ENCODE data around the gene DMKN. TPM values are rescaled to one million over a fixed set of nuclear protein-coding genes. Genes with fewer than 3 reads are reported as not detected.

The DMKN gene
- total RNA-seq, 2 donors from 2014 or later, result 50.9 to 80.5 TPM

- no peak overlapping the region for H3K27ac ChIP-seq
- intact Hi-C loops (cut with DNase I), result no loop called here
These were observed 11.8 kb downstream of the DMKN start for GRCh38 chr19:35501684-35502083.

GRCh38 chr19:35500611-35501010 is 12.8 kb downstream of the DMKN start:
- Histone ChIP-seq H3K27me3 (replicated peaks; ENCODE audit: insufficient read depth) (no peaks in the 10 kb centered on the region), H3K36me3 (no peaks in the 10 kb centered on the region), H3K27ac (no peak overlapping the region), H3K4me3 (no peak overlapping the region), H3K4me1 (replicated peaks) (no peaks in the 10 kb centered on the region), H3K9me3 (no peaks in the 10 kb centered on the region)
- intact Hi-C loops (cut with DNase I), result no loop called here
- no peak for DNase-seq (ENCODE audit: low spot score)
- TF ChIP-seq POLR2A (IDR thresholded peaks at IDR 0.05), result no peak
- no peak for TF ChIP-seq POLR2AphosphoS5 (IDR thresholded peaks at IDR 0.05)
- TF ChIP-seq CTCF (IDR thresholded peaks at IDR 0.05), result no peak
- WGBS, result 83% methylated on average over 10 of the region's 10 CpGs

More at GRCh38 chr19:35501684-35502083, 11.8 kb downstream of the DMKN start:
- Histone ChIP-seq H3K4me3 (no peak overlapping the region), H3K27me3 (replicated peaks; ENCODE audit: insufficient read depth) (no peaks in the 10 kb centered on the region), H3K9me3 (no peaks in the 10 kb centered on the region), H3K36me3 (no peaks in the 10 kb centered on the region), H3K4me1 (replicated peaks) (no peaks in the 10 kb centered on the region)
- 83% methylated on average over 15 of the region's 15 CpGs for WGBS
- no peak for DNase-seq (ENCODE audit: low spot score)
- TF ChIP-seq POLR2A (IDR thresholded peaks at IDR 0.05) (no peak), POLR2AphosphoS5 (IDR thresholded peaks at IDR 0.05) (no peak), CTCF (IDR thresholded peaks at IDR 0.05) (no peak)

- Histone ChIP-seq H3K4me1 (replicated peaks) (no peaks in the 10 kb centered on the region), H3K27ac (no peak overlapping the region), H3K4me3 (no peak overlapping the region), H3K36me3 (no peaks in the 10 kb centered on the region), H3K9me3 (no peaks in the 10 kb centered on the region), H3K27me3 (replicated peaks; ENCODE audit: insufficient read depth) (no peaks in the 10 kb centered on the region)
- WGBS, result 78% methylated on average over 9 of the region's 9 CpGs
- no peak for DNase-seq (ENCODE audit: low spot score)
- TF ChIP-seq CTCF (IDR thresholded peaks at IDR 0.05), result no peak
- TF ChIP-seq POLR2A (IDR thresholded peaks at IDR 0.05), result no peak
- no peak for TF ChIP-seq POLR2AphosphoS5 (IDR thresholded peaks at IDR 0.05)
- intact Hi-C loops (cut with DNase I), result loop anchor here (5.0 to 10.0 kb wide), 2 partner anchors 147 to 224 kb away; no protein-coding TSS in a partner anchor
These were observed 14.4 kb downstream of the DMKN start for GRCh38 chr19:35498984-35499527.

- H3K9me3 ChIP-seq, result no peaks in the 10 kb centered on the region
- no peak overlapping the region for H3K4me3 ChIP-seq
- intact Hi-C loops (cut with DNase I), result loop anchor here (5.0 to 10.0 kb wide), 2 partner anchors 146 to 223 kb away; no protein-coding TSS in a partner anchor
- H3K27ac ChIP-seq, result no peak overlapping the region
- H3K36me3 ChIP-seq, result no peaks in the 10 kb centered on the region
- H3K27me3 ChIP-seq (replicated peaks; ENCODE audit: insufficient read depth), result no peaks in the 10 kb centered on the region
- H3K4me1 ChIP-seq (replicated peaks), result no peaks in the 10 kb centered on the region
- no peak for DNase-seq (ENCODE audit: low spot score)
- TF ChIP-seq CTCF (IDR thresholded peaks at IDR 0.05) (no peak), POLR2A (IDR thresholded peaks at IDR 0.05) (no peak), POLR2AphosphoS5 (IDR thresholded peaks at IDR 0.05) (no peak)
- 88% methylated on average over 3 of the region's 3 CpGs for WGBS
These were observed 15.2 kb downstream of the DMKN start for GRCh38 chr19:35498220-35498619.

GRCh38 chr19:35497406-35497805 is 16.0 kb downstream of the DMKN start:
- Histone ChIP-seq H3K4me3 (no peak overlapping the region), H3K9me3 (no peaks in the 10 kb centered on the region), H3K36me3 (no peaks in the 10 kb centered on the region), H3K4me1 (replicated peaks) (no peaks in the 10 kb centered on the region), H3K27me3 (replicated peaks; ENCODE audit: insufficient read depth) (no peaks in the 10 kb centered on the region), H3K27ac (no peak overlapping the region)
- DNase-seq (ENCODE audit: low spot score), result no peak
- WGBS, result 71% methylated on average over 14 of the region's 14 CpGs
- TF ChIP-seq CTCF (IDR thresholded peaks at IDR 0.05) (no peak), POLR2AphosphoS5 (IDR thresholded peaks at IDR 0.05) (no peak), POLR2A (IDR thresholded peaks at IDR 0.05) (no peak)
- intact Hi-C loops (cut with DNase I), result loop anchor here (5.0 to 10.0 kb wide), 2 partner anchors 145 to 223 kb away; no protein-coding TSS in a partner anchor
